Measurements from ENCODE around the gene EIF2B4.

DNA sequence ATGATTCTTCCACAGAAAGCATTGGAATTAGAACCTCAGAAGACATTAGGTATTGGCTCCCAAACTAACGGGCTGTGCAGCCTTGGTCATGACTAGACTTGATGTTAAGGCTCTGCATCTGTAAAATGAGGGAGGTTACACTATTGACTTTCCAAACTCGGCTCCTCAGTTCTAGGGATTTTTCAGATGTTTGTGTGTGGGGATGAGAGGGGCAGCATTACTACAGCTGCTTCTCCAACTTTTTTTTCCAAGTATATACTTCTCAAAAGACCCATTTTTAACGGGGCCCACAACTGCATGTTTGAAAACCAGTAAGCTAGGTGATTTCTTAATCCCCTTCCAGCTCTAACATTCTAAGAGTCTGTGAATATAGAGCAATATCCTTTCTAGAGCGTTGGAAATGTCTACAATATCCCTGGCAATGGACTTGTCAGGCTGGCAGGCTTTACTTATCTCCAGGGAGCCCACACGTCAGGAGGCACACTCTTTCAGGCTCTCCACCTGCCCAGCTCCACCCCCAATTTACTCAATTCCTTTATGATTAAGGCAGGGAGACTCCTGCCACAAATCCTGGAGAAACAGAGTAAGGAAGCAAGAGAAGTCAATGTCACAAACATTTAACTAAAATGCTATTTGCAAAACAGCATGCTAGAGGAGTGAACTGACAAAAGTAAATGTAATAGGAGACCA is 46.4 kb downstream of the EIF2B4 start:
- TF ChIP-seq CTCF (IDR thresholded peaks at IDR 0.05) (no peak), POLR2A (IDR thresholded peaks at IDR 0.05) (no peak), POLR2AphosphoS5 (IDR thresholded peaks at IDR 0.05) (no peak)

Measured in transverse colon (tissue), 4 donors.